Lower leg skin (tissue), 3 donors: Measurements from ENCODE around the gene ENDOD1.

Source experiments
- POLR2A ChIP-seq, 2 donors: fragments of 450-650 bp; IDR thresholded peaks; one replicate each; pipeline ENCODE4 v1.6.1; 2016 to 2017; ENCODE audit warnings: antibody characterized with exemption in 2 of 2, mild to moderate bottlenecking in 1 of 2, moderate library complexity in 1 of 2
- TF ChIP-seq, protein P1 (sequence below), 3 donors: fragments of 450-650 bp; IDR thresholded peaks; one replicate each; pipeline ENCODE4 v1.5.1; 2016; ENCODE audit warnings: antibody characterized with exemption in 3 of 3, mild to moderate bottlenecking in 3 of 3, moderate library complexity in 2 of 3

DNA sequence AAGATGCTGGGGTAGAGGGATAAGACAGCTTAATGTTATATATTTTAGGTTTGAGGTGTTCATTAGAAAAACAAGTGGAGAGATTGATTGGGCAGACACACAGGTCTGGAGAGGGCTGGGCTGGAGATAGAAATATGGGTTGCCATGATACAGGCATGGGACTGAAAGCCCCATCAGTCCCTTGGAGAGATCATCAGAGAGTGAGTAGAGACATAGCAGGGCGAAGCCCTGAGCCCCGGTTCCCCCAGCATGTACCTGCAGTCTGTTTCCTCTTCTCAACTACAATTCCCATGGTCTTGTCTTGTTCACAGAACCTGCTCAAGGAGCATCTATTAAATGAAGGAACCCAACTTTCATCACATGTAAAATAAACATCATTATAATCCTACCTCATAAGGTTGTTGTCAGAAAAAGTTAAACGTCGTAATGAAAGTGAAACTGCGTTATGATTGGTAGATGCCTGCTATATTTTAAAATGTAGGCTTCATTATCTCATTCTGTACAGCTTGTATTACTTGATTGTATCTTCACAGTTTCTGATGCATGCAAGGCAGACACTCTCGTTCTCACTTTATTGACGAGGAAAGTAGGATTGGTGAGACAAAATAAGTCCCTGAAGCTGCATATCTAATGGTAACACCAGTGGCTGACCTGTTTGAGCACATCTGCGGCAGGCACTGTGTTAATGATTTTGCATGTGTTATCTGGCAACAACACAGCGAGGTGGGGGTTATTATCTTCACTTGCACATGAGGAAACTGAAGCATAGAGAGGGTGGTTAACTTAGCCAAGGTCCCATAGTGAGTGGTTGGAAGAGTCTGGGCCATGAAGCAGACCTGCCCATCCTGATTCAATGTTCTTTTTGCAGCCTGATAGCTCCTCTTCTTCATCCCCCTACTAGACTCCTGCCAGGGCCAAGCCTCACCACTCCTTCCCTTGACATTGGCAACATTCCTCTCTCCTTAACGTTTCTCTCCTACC, 63.5 kb downstream of the ENDOD1 start:
- TF ChIP-seq, protein P1, sequence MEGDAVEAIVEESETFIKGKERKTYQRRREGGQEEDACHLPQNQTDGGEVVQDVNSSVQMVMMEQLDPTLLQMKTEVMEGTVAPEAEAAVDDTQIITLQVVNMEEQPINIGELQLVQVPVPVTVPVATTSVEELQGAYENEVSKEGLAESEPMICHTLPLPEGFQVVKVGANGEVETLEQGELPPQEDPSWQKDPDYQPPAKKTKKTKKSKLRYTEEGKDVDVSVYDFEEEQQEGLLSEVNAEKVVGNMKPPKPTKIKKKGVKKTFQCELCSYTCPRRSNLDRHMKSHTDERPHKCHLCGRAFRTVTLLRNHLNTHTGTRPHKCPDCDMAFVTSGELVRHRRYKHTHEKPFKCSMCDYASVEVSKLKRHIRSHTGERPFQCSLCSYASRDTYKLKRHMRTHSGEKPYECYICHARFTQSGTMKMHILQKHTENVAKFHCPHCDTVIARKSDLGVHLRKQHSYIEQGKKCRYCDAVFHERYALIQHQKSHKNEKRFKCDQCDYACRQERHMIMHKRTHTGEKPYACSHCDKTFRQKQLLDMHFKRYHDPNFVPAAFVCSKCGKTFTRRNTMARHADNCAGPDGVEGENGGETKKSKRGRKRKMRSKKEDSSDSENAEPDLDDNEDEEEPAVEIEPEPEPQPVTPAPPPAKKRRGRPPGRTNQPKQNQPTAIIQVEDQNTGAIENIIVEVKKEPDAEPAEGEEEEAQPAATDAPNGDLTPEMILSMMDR (IDR thresholded peaks at IDR 0.05), result no peak
- TF ChIP-seq POLR2A (IDR thresholded peaks at IDR 0.05), result no peak
